GM19238 (cell line): ENCODE data around the gene YIPF2.
"Not testable (repeated sequence)": the region's sequence is repeated elsewhere in the genome, so short reads cannot be mapped to it uniquely, and the experiment has no call there.

Experiments
- DNase-seq: peaks from one replicate; pipeline ENCODE4 v3.0.0; 2011; ENCODE audit warnings: low spot score; ENCODE audit not compliant: insufficient read length

The YIPF2 gene

GRCh38 chr19:10911579-10912363 lies 16.7 kb downstream of the YIPF2 start:
- DNase-seq, result no peak

GRCh38 chr19:10908380-10908960 lies 20.0 kb downstream of the YIPF2 start:
- DNase-seq, result no peak

- no peak for DNase-seq
These were observed 20.5 kb downstream of the YIPF2 start for GRCh38 chr19:10907925-10908324.

DNA sequence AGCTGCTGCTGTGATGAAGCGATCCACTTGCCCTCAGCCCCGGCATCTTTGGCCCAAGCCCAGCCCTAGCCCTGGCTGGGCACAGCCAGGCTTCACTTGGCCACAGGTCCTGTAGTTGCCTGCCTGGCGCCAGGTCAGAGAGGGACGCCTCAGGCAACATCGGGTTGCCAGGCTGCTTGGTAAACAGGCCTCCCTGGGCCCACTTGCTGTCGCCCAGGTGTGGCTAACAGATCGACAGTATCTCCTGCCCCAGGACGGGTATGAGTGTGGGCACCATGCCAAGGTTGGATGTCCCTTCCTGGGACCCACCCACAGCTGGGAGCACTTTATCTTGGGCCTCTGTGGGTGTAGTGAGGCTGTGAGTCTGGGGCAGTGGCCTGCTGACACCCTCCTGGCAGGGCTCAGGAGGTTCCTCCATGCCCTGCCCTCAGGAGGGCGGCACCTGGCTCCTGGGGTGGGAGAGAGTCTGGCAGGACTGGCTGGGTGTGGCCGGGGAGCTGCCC lies 29.2 kb downstream of the YIPF2 start:
- DNase-seq, result no peak

- no peak for DNase-seq
These were observed 29.8 kb downstream of the YIPF2 start for GRCh38 chr19:10898633-10899032.

DNA sequence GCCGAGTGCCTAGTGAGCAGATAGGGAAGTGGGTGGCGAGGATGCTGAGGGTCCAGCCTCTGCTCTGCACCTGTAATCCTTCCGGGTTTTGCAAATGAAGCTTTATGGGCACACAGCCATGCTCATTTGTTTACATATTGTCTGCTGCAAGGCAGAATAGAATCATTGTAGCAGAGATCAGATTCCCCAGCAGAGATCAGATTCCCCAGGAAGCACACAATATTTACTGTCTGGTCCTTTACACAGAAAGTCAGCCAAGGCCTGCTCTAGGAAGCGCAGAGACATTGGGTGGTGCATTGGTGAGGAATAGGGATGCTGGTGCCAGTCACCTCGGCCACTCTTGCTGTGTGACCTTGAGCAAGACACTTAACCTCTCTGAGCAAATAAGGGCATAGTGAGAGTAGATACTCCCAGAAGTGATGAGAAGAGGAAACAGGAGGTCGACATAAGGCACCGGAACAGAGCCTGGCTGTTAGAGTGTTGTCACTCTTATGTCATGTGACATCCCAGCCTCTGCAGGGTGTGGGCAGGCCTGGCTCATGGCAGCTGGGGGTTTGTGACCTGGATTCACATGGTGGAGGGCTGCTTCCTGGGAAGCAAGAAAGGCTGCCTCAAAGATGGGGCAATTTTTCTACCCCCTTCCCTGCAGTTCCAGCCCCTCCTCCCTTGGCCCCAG lies 31.4 kb downstream of the YIPF2 start:
- DNase-seq, result no peak

DNA sequence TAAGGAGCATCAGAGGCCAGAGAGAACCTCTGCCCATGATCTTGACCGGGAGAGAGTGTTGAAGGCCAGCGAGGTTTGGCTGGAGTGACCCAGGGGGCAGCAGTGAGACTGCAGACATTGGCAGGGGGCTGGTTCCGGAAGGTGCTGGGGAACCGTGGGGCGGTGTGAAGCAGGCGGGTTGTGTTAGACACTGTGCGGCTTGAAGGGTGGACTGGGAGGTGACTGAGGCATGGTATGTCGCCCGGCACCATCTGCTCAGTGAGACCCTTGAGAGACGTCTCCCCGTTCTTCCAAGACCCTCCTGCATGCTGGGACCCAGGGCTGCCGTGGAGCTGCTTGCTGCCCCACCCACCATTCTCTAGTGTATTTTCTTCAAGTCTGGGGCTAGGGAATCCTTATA lies 32.5 kb downstream of the YIPF2 start:
- no peak for DNase-seq

- DNase-seq, result no peak
These were observed 33.1 kb downstream of the YIPF2 start for GRCh38 chr19:10895363-10895762.

DNA sequence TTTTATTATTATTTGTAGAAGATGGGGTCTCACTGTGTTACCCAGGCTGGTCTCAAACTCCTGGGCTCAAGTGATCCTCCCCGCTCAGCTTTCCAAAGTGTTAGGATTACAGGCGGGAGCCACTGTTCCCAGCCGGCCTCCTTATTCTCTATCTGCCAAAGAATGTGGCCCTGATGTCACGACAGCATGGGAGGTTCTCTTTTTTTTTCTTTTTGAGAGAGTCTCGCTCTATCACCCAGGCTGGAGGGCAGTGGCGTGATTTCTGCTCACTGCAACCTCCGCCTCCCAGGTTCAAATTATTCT lies 33.6 kb downstream of the YIPF2 start:
- no peak for DNase-seq

GRCh38 chr19:10892256-10892655 lies 36.2 kb downstream of the YIPF2 start:
- no peak for DNase-seq

DNA sequence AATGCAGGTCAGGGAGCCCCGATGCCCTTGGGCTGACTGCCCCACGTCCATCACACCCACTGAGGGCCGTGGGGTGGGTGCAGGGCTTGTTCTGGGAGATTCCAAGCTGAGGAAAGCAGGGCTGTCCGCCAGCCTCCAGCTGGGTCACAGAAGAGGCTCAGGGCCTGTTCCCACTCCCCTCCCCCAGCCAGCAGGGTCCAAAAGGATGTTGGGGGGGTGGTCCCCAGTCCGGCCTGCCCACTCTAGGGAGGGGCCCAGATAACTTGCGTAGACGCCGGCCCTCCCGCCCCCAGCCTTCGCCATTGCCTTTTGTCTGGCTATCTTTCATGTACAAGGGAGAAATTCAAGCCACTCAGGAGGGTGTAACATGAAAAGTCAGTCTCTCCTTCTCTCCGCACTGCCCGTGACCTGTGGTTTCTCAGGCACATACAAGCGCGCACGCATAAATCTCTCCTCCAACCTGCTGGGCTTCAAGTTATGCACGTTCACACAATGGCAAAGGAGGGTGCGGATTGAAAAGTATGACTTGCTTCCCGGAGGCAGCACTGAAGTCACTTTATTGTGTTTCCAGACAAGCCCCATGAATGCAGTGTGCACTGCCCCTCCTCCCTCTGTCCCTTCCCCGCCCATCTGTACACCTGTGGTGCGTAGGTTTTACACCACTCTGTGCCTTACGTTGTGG lies 36.9 kb downstream of the YIPF2 start:
- no peak for DNase-seq

DNA sequence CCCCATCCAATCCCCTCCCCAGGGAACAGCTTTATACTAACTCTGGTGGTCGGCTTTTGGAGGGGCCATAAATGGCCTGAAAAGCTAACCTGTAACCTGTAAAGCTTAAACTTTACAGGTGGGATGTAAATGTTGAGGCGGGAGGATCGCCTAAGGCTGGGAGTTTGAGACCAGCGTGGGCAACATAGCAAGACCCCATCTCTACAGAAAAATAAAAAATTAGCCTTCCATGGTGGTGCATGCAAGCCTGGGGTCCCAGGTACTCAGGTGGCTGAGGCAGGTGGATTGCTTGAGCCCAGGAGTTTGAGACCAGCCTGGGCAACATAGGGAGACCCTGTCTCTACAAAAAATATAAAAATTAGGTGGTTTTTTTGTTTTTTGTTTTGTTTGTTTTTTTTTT lies 38.6 kb downstream of the YIPF2 start:
- no peak for DNase-seq

DNA sequence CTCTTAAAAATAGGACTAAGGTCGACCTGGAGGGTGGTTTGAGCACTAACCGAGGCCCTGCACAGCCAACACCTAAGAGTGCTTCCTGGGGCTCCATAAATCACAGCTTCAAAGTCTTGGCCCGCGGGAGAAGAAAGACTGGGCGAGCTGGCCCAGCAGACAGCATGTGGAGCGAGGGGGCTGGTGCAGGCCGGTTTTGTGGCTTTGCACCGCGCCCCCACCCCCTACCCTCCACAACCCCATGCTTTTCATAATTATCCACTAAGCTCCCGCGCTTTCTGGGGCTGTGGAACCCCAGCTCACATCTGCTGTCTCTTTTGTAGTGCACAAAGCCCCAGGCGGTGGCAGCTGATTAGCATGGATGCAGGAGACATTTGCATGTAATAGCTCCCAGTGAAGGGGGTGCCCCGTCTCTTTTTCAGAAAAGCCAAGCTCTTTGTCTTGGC lies 40.0 kb downstream of the YIPF2 start:
- no peak for DNase-seq

DNA sequence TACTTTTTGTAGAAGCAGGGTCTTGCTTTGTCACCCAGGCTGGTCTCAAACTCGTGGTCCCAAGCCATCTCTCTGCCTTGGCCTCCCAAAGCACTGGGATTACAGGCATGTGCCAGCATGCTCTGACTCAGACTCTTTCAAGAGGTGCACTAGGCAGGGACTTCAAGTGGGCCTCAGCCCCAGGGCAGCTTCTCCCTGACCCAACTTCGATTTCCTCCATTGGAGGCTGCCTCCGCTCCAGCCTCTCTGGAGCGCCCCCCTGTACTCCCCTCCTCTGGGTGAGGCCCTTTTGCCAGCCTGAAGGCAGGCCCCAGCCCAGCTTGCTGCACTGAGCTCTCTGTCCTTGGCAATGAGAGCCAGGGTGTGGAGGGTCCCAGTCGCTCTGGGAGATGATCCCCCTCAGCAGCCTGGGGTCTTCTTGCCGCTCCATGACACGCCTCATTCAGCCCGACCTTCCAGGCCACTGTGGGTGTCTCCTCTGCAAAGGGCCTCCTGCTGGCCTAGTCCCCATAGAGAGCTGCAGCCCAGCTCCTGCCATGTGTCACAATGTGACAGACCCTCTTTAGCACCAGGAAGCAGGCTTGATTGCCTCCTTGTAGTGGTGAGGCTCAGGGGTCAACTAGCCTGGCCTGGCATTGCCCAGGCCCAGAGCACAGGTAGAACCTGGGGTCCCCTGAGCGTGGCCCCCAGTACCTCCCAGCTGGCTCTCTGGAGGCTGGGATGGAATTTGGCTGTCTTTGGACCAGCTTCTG lies 40.6 kb downstream of the YIPF2 start:
- DNase-seq, result no peak

DNA sequence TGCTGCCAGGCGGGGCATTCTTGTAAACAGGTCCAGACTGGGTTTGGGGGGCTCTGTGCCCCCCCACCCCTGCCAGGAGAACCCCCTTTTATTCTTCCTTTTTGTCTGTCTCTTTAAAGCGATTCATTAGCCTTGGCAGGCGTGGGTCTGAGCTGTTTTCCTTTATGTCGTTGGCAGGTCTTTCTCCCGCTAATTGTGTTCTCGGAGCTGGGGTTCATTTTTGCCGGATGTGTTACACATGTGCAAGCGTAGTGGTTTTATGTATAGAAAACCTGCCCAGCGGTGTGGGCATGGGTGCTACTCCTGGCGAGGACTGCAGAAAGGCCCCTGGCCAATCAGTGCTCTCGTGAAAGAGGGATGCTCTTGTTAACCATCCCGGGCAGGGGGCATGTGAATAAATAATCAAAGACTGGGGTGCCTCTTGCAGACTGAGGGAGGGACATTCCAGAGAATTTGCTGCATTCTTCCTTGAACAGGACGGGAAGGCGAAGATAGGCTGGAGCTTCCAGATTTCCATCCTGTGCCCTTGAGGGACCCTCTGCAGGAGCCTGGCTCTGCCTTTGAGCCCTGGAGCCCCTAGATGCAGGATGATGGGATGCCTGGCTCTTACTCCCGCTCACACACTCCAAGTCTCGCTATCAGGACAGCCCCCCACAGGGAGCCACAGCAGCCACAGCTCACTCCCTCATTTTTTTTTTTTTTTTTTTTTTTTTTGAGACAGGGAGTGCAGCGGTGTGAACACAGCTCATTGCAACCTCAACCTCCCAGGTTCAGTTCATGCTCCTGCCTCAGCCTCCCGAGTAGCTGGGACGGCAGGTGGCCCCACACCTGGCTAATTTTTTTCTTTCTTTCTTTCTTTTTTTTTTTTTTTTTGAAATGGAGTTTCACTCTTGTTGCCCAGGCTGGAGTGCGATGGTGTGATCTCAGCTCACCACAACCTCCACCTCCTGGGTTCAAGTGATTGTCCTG lies 43.0 kb downstream of the YIPF2 start:
- no peak for DNase-seq

GRCh38 chr19:10884274-10884673 lies 44.2 kb downstream of the YIPF2 start:
- no peak for DNase-seq

GRCh38 chr19:10882108-10882457 lies 46.4 kb downstream of the YIPF2 start:
- no peak for DNase-seq

GRCh38 chr19:10881403-10882107 lies 46.9 kb downstream of the YIPF2 start:
- DNase-seq, result no peak

GRCh38 chr19:10878253-10878652 lies 50.2 kb downstream of the YIPF2 start:
- DNase-seq, result no peak

- not testable (repeated sequence) for DNase-seq
These were observed 50.8 kb downstream of the YIPF2 start for GRCh38 chr19:10877608-10878007.
